IMR-90 (cell line): ENCODE measurements around the gene VTN. TPM values are rescaled to one million over a fixed set of nuclear protein-coding genes. Genes with fewer than 3 reads are reported as not detected.

Experiments used
- ATAC-seq: fragments of 200-7000 bp; cut with Tn5 transposase; 2 replicates; pipeline ENCODE4 v1.9.1; 2020; ENCODE audit warnings: low read depth, mild to moderate bottlenecking, moderate library complexity
- BruUV-seq: library from RNA; stranded (reverse); fragments of 400-500 nt; replicated peaks from 2 replicates; lab custom pipeline; 2021; lab: Mats Ljungman, UMichigan
- CTCF ChIA-PET: fragments of 300-600 bp; formaldehyde crosslinking; extraction: SDS; loops from one replicate; lab custom pipeline; 2021; ENCODE audit warnings: antibody characterized with exemption; lab: Yijun Ruan, JAX
- POLR2A ChIA-PET: fragments of 300-600 bp; sonication (Branson Sonifier 250); formaldehyde crosslinking; loops from one replicate; lab custom pipeline; 2022; ENCODE audit warnings: antibody characterized with exemption; ENCODE audit not compliant: unreplicated experiment; lab: Charles Lee
- DNase-seq: peaks from one replicate; pipeline ENCODE4 v3.0.0; 2013
- H2AFZ ChIP-seq: replicated peaks from 2 replicates; pipeline ENCODE3; 2013; ENCODE audit warnings: low read length, mild to moderate bottlenecking; ENCODE audit not compliant: poor library complexity
- H2AK5ac ChIP-seq: 2 replicates; pipeline ENCODE4 v1.6.1; 2013; ENCODE audit warnings: low read depth, low read length, inconsistent platforms
- H2AK9ac ChIP-seq: replicated peaks from 2 replicates; pipeline ENCODE3; 2013; ENCODE audit warnings: mild to moderate bottlenecking, low read depth, low read length, moderate library complexity; ENCODE audit not compliant: poor library complexity
- H2BK120ac ChIP-seq: 2 replicates; pipeline ENCODE4 v1.6.1; 2013; ENCODE audit warnings: low read depth, low read length, inconsistent platforms
- H2BK15ac ChIP-seq: 3 replicates; pipeline ENCODE4 v1.6.1; 2013; ENCODE audit warnings: low read depth, low read length, inconsistent platforms
- H2BK20ac ChIP-seq: 2 replicates; pipeline ENCODE4 v1.6.1; 2013; ENCODE audit warnings: low read depth, mild to moderate bottlenecking, inconsistent platforms, low read length, moderate library complexity
- H2BK5ac ChIP-seq: 2 replicates; pipeline ENCODE4 v1.6.1; 2013; ENCODE audit warnings: mild to moderate bottlenecking, low read depth, low read length, inconsistent platforms; ENCODE audit not compliant: poor library complexity, severe bottlenecking
- H3K14ac ChIP-seq: replicated peaks from 2 replicates; pipeline ENCODE4 v1.6.1; 2013; ENCODE audit warnings: low read depth, low read length, inconsistent platforms
- H3K18ac ChIP-seq: 2 replicates; pipeline ENCODE4 v1.6.1; 2013; ENCODE audit warnings: low read depth, low read length, control low read depth
- H3K23ac ChIP-seq: 2 replicates; pipeline ENCODE4 v1.6.1; 2013; ENCODE audit warnings: low read depth, low read length, inconsistent platforms
- H3K27ac ChIP-seq: 2 replicates; pipeline ENCODE4 v1.5.1; 2013; ENCODE audit warnings: mild to moderate bottlenecking, control low read depth, low read length; ENCODE audit not compliant: insufficient read depth
- H3K27me3 ChIP-seq: 2 replicates; pipeline ENCODE4 v1.6.1; 2013; ENCODE audit warnings: low read length; ENCODE audit not compliant: control insufficient read depth, insufficient read depth
- H3K36me3 ChIP-seq: 2 replicates; pipeline ENCODE4 v1.6.1; 2013; ENCODE audit warnings: low read length, mixed read lengths; ENCODE audit not compliant: control insufficient read depth, insufficient read depth
- H3K4ac ChIP-seq: 2 replicates; pipeline ENCODE4 v1.6.1; 2013; ENCODE audit warnings: low read depth, low read length, inconsistent platforms
- H3K4me1 ChIP-seq: 2 replicates; pipeline ENCODE4 v1.6.1; 2013; ENCODE audit warnings: low read length, mixed read lengths; ENCODE audit not compliant: control insufficient read depth, insufficient read depth
- H3K4me2 ChIP-seq: 2 replicates; pipeline ENCODE4 v1.6.1; 2013; ENCODE audit warnings: low read depth, mild to moderate bottlenecking, control low read depth, low read length, moderate library complexity
- H3K4me3 ChIP-seq: 2 replicates; pipeline ENCODE4 v1.5.1; 2013; ENCODE audit warnings: low read depth, mild to moderate bottlenecking, control low read depth, low read length, moderate library complexity; ENCODE audit not compliant: insufficient read depth
- H3K56ac ChIP-seq: 2 replicates; pipeline ENCODE4 v1.6.1; 2013; ENCODE audit warnings: low read length, inconsistent platforms; ENCODE audit not compliant: insufficient read depth; ENCODE audit errors: extremely low read depth
- H3K79me1 ChIP-seq, 2 experiments: 2 replicates each; pipeline ENCODE4 v1.6.1; 2013; ENCODE audit warnings: low read length in 2 of 2, inconsistent platforms in 1 of 2, low read depth in 1 of 2
- H3K9ac ChIP-seq: 2 replicates; pipeline ENCODE4 v1.6.1; 2013; ENCODE audit warnings: low read depth, low read length, control low read depth
- H3K9me1 ChIP-seq: 2 replicates; pipeline ENCODE4 v1.6.1; 2013; ENCODE audit warnings: low read length, inconsistent platforms; ENCODE audit not compliant: insufficient read depth
- H3K9me3 ChIP-seq: 2 replicates; pipeline ENCODE4 v1.6.1; 2013; ENCODE audit warnings: low read length; ENCODE audit not compliant: control insufficient read depth, insufficient read depth
- H4K20me1 ChIP-seq: 2 replicates; pipeline ENCODE4 v1.6.1; 2013; ENCODE audit warnings: low read length, inconsistent platforms; ENCODE audit not compliant: insufficient read depth
- H4K5ac ChIP-seq: 2 replicates; pipeline ENCODE4 v1.6.1; 2013; ENCODE audit warnings: mild to moderate bottlenecking, low read depth, low read length, control low read depth
- H4K8ac ChIP-seq, 2 experiments: 2 replicates each; pipeline ENCODE4 v1.6.1; 2013; ENCODE audit warnings: low read depth in 2 of 2, low read length in 2 of 2, control low read depth in 1 of 2, inconsistent platforms in 1 of 2
- H4K91ac ChIP-seq: 2 replicates; pipeline ENCODE4 v1.6.1; 2013; ENCODE audit warnings: low read depth, low read length, inconsistent platforms; ENCODE audit not compliant: insufficient read depth
- BHLHE40 ChIP-seq: fragments of 150-350 bp; IDR thresholded peaks from 2 replicates; pipeline ENCODE4 v1.6.1; 2016; ENCODE audit warnings: mild to moderate bottlenecking, low read depth, low read length
- CEBPB ChIP-seq: IDR thresholded peaks from 2 replicates; pipeline ENCODE4 v1.6.1; 2012; ENCODE audit warnings: low read depth, low read length, improper control_type of control experiment
- CHD1 ChIP-seq: IDR thresholded peaks from 2 replicates; pipeline ENCODE4 v1.6.1; 2012; ENCODE audit warnings: low read depth, low read length, improper control_type of control experiment
- CTCF ChIP-seq: conservative IDR thresholded peaks from 2 replicates; pipeline ENCODE4 v1.5.1; 2012; ENCODE audit warnings: mild to moderate bottlenecking, low read depth, low read length, improper control_type of control experiment
- ELK1 ChIP-seq: fragments of 150-350 bp; IDR thresholded peaks from 2 replicates; pipeline ENCODE4 v1.6.1; 2016; ENCODE audit warnings: low read depth, mild to moderate bottlenecking, low read length, moderate library complexity, borderline replicate concordance
- FOS ChIP-seq: fragments of 150-350 bp; IDR thresholded peaks from 2 replicates; pipeline ENCODE4 v1.6.1; 2016; ENCODE audit warnings: low read depth, low read length
- MAFK ChIP-seq: IDR thresholded peaks from 2 replicates; pipeline ENCODE4 v1.6.1; 2012; ENCODE audit warnings: low read depth, low read length, improper control_type of control experiment
- MAZ ChIP-seq: IDR thresholded peaks from 2 replicates; pipeline ENCODE4 v1.6.1; 2012; ENCODE audit warnings: low read depth, mild to moderate bottlenecking, low read length, improper control_type of control experiment, moderate library complexity, borderline replicate concordance
- MXI1 ChIP-seq: IDR thresholded peaks from 2 replicates; pipeline ENCODE4 v1.6.1; 2012; ENCODE audit warnings: low read depth, mild to moderate bottlenecking, low read length, moderate library complexity, borderline replicate concordance
- NFE2L2 ChIP-seq: fragments of 150-350 bp; IDR thresholded peaks from 2 replicates; pipeline ENCODE4 v1.6.1; 2016; ENCODE audit warnings: low read depth, mild to moderate bottlenecking, low read length
- POLR2A ChIP-seq: IDR thresholded peaks from 2 replicates; pipeline ENCODE4 v1.6.1; 2012; ENCODE audit warnings: mild to moderate bottlenecking, low read depth, low read length
- RAD21 ChIP-seq: IDR thresholded peaks from 2 replicates; pipeline ENCODE4 v1.6.1; 2012; ENCODE audit warnings: low read length, improper control_type of control experiment
- RCOR1 ChIP-seq: IDR thresholded peaks from 2 replicates; pipeline ENCODE4 v1.6.1; 2012; ENCODE audit warnings: mild to moderate bottlenecking, low read length, improper control_type of control experiment; ENCODE audit not compliant: insufficient replicate concordance
- RFX5 ChIP-seq: IDR thresholded peaks from 2 replicates; pipeline ENCODE4 v1.8.0; 2012; ENCODE audit warnings: low read depth, mild to moderate bottlenecking, low read length, moderate library complexity
- SMC3 ChIP-seq: fragments of 150-350 bp; IDR thresholded peaks from 2 replicates; pipeline ENCODE4 v1.6.1; 2016; ENCODE audit warnings: low read depth, mild to moderate bottlenecking, antibody characterized with exemption, low read length, moderate library complexity
- USF2 ChIP-seq: fragments of 150-350 bp; IDR thresholded peaks from 2 replicates; pipeline ENCODE4 v1.6.1; 2017; ENCODE audit warnings: mild to moderate bottlenecking, antibody characterized with exemption, low read length, low read depth
- WGBS, 2 experiments: methylation state at CpG; one replicate each; pipeline versions ENCODE4 v1.1.5 to v1.1.7; 2013; ENCODE audit warnings: missing lambda C conversion rate in 2 of 2; ENCODE audit not compliant: insufficient read length in 1 of 2; ENCODE audit errors: extremely low coverage in 2 of 2; 5-methylcytosine and 5-hydroxymethylcytosine counted together
- dilution Hi-C: fragments of 300-500 bp; cut with HindIII; formaldehyde crosslinking; loops from one replicate; pipeline ENCODE4 v1.14.3; 2018; ENCODE audit warnings: low sequenced_read_pairs; ENCODE audit not compliant: unreplicated experiment
- in situ Hi-C: fragments of 300-500 bp; cut with MboI; formaldehyde crosslinking; loops from 3 replicates; pipeline ENCODE4 v1.14.3; 2019; ENCODE audit warnings: low sequenced_read_pairs, inconsistent platforms, mixed read lengths
- intact Hi-C: fragments of 100-400 bp; cut with micrococcal nuclease; formaldehyde crosslinking; loops from 2 replicates; pipeline ENCODE4 v1.10.0; 2022
- polyA plus RNA-seq, 3 experiments: library from polyadenylated mRNA; depleted of rRNA; stranded (reverse); fragments of >200 nt; gene quantifications; 2 replicates each; pipeline ENCODE4 v1.2.3, GENCODE V29; 2012; ENCODE audit warnings: low replicate concordance in 1 of 3
- total RNA-seq: library from RNA; depleted of rRNA; stranded (reverse); fragments of >200 nt; gene quantifications from 2 replicates; pipeline ENCODE4 v1.2.3, GENCODE V29; 2012

The VTN gene
- total and polyA plus RNA-seq, 2 of the 4 experiments (the other 2 are of a cell fraction), result 0.18 to 1.0 TPM

- CTCF ChIA-PET, result interaction anchor here (1.3 kb wide), 1 partner anchor 14 kb away, joined by 6 read pairs; the partner anchor contains the start of gene POLDIP2
- peak overlapping the region; percentile 93; the same call in 1 of the 2 replicates for H3K27ac ChIP-seq
- no TSS peak for BruUV-seq
These were observed 617 bp upstream of the VTN start for GRCh38 chr17:28370744-28371103.

More at GRCh38 chr17:28370744-28371103, 617 bp upstream of the VTN start:
- peak overlapping the region; percentile 92 for H3K4ac ChIP-seq
- TF ChIP-seq USF2 (no peak), SMC3 (no peak), FOS (no peak), MAFK (no peak), CEBPB (no peak), RCOR1 (no peak), NFE2L2 (no peak), CHD1 (no peak), RAD21 (no peak), BHLHE40 (no peak), CTCF (no peak), ELK1 (no peak), MAZ (no peak), RFX5 (no peak), MXI1 (no peak), POLR2A (no peak)
- no peaks in the 10 kb centered on the region for H3K9me3 ChIP-seq
- H3K9ac ChIP-seq, result no peak overlapping the region; the same call in 1 of the 2 replicates
- 0 out of 3 replicates have a peak overlapping the region, but pooled peaks have one; percentile 16 for H2BK15ac ChIP-seq
- no peak overlapping the region for H2BK5ac ChIP-seq
- H3K9me1 ChIP-seq, result peaks cover 35% of the 10 kb centered on the region
- intact Hi-C loops, result no loop called here
- dilution Hi-C loops, result no loop called here
- DNase-seq, result no peak
- H4K5ac ChIP-seq, result peak overlapping the region; percentile 40
- peak overlapping the region; percentile 52; the same call in 1 of the 2 replicates for H3K56ac ChIP-seq
- H2BK20ac ChIP-seq, result peak overlapping the region; percentile 73
- no peak overlapping the region; the same call in 1 of the 2 replicates for H3K18ac ChIP-seq
- H4K20me1 ChIP-seq, result peaks cover 28% of the 10 kb centered on the region
- H3K14ac ChIP-seq, result peak overlapping the region; percentile 91
- no CpG with 5 or more reads among the region's 1 CpG for WGBS, 2 experiments
- H3K79me1 ChIP-seq, result peaks cover 5 to 27% of the 10 kb centered on the region in 2 experiments; a peak in 3 of 4 replicates
- ATAC-seq, result no peak
- H2BK120ac ChIP-seq, result peak overlapping the region; percentile 62
- no peaks in the 10 kb centered on the region for H3K36me3 ChIP-seq
- H2AK5ac ChIP-seq, result peak overlapping the region; percentile 29; the same call in 1 of the 2 replicates
- H4K8ac ChIP-seq, result peak overlapping the region; percentile 29 to 97
- H3K23ac ChIP-seq, result peak overlapping the region; percentile 53; the same call in 1 of the 2 replicates
- in situ Hi-C loops, result no loop called here
- peak overlapping the region; percentile 79 for H4K91ac ChIP-seq
- H3K4me3 ChIP-seq, result no peak overlapping the region
- H3K4me1 ChIP-seq, result peaks cover 14% of the 10 kb centered on the region; the same call in 1 of the 2 replicates
- no peaks in the 10 kb centered on the region for H3K27me3 ChIP-seq
- H3K4me2 ChIP-seq, result peak overlapping the region; percentile 70
- POLR2A ChIA-PET, result no interaction called here
- H2AK9ac ChIP-seq, result peak overlapping the region; percentile 33
- peak overlapping the region; percentile 70 for H2AFZ ChIP-seq
